IPS-11a (cell line): ENCODE results near the gene DOCK4.

Source experiments
- H3K4me3 ChIP-seq: one replicate; pipeline ENCODE4 v1.5.1; 2013; ENCODE audit warnings: low read depth, low read length, control low read depth

Gene DOCK4

GRCh38 chr7:112018305-112019030 is 187.7 kb downstream of the DOCK4 start:
- H3K4me3 ChIP-seq = no peak overlapping the region

- H3K4me3 ChIP-seq = no peak overlapping the region
Observed at GRCh38 chr7:112015146-112015545, 191.1 kb downstream of the DOCK4 start.

- no peak overlapping the region for H3K4me3 ChIP-seq
Observed at GRCh38 chr7:112014347-112014746, 191.9 kb downstream of the DOCK4 start.

GRCh38 chr7:112013274-112013673 is 192.9 kb downstream of the DOCK4 start:
- H3K4me3 ChIP-seq = no peak overlapping the region

GRCh38 chr7:112012242-112012641 is 194.0 kb downstream of the DOCK4 start:
- no peak overlapping the region for H3K4me3 ChIP-seq

- no peak overlapping the region for H3K4me3 ChIP-seq
Observed at GRCh38 chr7:112010994-112011393, 195.2 kb downstream of the DOCK4 start.

- no peak overlapping the region for H3K4me3 ChIP-seq
Observed at GRCh38 chr7:112010109-112010508, 196.1 kb downstream of the DOCK4 start.

GRCh38 chr7:112009081-112009480 is 197.1 kb downstream of the DOCK4 start:
- H3K4me3 ChIP-seq = no peak overlapping the region

GRCh38 chr7:112007185-112007584 is 199.0 kb downstream of the DOCK4 start:
- H3K4me3 ChIP-seq = no peak overlapping the region

- H3K4me3 ChIP-seq = no peak overlapping the region
Observed at GRCh38 chr7:112006071-112006470, 200.1 kb downstream of the DOCK4 start.

GRCh38 chr7:112005205-112005775 is 200.9 kb downstream of the DOCK4 start:
- no peak overlapping the region for H3K4me3 ChIP-seq

GRCh38 chr7:112001091-112001826 is 204.9 kb downstream of the DOCK4 start:
- H3K4me3 ChIP-seq = no peak overlapping the region

- H3K4me3 ChIP-seq = no peak overlapping the region
Observed at GRCh38 chr7:111998326-111998725, 207.9 kb downstream of the DOCK4 start.

GRCh38 chr7:111997546-111997945 is 208.7 kb downstream of the DOCK4 start:
- no peak overlapping the region for H3K4me3 ChIP-seq

- H3K4me3 ChIP-seq = no peak overlapping the region
Observed at GRCh38 chr7:111992601-111993000, 213.6 kb downstream of the DOCK4 start.

- no peak overlapping the region for H3K4me3 ChIP-seq
Observed at GRCh38 chr7:111990643-111991042, 215.6 kb downstream of the DOCK4 start.

- no peak overlapping the region for H3K4me3 ChIP-seq
Observed at GRCh38 chr7:111987886-111988285, 218.3 kb downstream of the DOCK4 start.

- H3K4me3 ChIP-seq = no peak overlapping the region
Observed at GRCh38 chr7:111987115-111987826, 218.9 kb downstream of the DOCK4 start.

GRCh38 chr7:111986601-111987000 is 219.6 kb downstream of the DOCK4 start:
- H3K4me3 ChIP-seq = no peak overlapping the region

- no peak overlapping the region for H3K4me3 ChIP-seq
Observed at GRCh38 chr7:111985798-111986197, 220.4 kb downstream of the DOCK4 start.

GRCh38 chr7:111982804-111983203 is 223.4 kb downstream of the DOCK4 start:
- H3K4me3 ChIP-seq = no peak overlapping the region
